Dermis microvascular lymphatic vessel endothelial cell (primary cell): ENCODE data around the gene NCOA7. TPM values are rescaled to one million over a fixed set of nuclear protein-coding genes. Genes with fewer than 3 reads are reported as not detected.
"Not testable (repeated sequence)": the region's sequence is repeated elsewhere in the genome, so short reads cannot be mapped to it uniquely, and the experiment has no call there.

Experiments
- DNase-seq, 2 donors: peaks; one replicate each; pipeline versions ENCODE4 v3.0.0 to v3.0.0-alpha.2; 2010; ENCODE audit warnings: low read depth in 2 of 2
- total RNA-seq: library from RNA; depleted of rRNA; stranded (reverse); fragments of >200 nt; gene quantifications from 2 replicates; pipeline ENCODE4 v1.2.1, GENCODE V29; 2014

NCOA7 gene
- total RNA-seq, 1 donor from 2014 or later: 29.8 TPM

DNA sequence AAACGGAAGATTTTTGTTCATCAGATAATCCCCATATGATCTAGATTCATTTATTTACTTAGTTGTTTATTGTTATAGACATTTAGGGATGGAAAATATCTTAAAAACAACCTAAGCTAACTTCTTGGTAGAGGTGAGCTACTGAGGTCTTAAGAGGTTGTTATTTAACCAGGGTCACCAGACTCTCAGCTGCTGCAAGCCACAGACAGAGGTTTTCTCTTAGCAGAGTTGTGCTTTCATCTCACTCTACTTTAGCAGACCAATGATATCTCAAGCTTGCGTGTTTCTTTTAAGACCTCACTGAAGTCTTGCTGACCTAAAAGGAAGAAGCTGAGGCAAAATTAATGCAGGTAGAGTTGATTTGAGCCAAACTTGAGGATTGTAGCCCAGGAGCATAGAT, 43.6 kb downstream of the NCOA7 start:
- DNase-seq: no peak

- DNase-seq: peak in 1 of 2 donors; percentile 63
Measured at GRCh38 chr6:125835221-125835744, 44.5 kb downstream of the NCOA7 start.

GRCh38 chr6:125836466-125836865, 45.7 kb downstream of the NCOA7 start:
- no peak for DNase-seq

DNA sequence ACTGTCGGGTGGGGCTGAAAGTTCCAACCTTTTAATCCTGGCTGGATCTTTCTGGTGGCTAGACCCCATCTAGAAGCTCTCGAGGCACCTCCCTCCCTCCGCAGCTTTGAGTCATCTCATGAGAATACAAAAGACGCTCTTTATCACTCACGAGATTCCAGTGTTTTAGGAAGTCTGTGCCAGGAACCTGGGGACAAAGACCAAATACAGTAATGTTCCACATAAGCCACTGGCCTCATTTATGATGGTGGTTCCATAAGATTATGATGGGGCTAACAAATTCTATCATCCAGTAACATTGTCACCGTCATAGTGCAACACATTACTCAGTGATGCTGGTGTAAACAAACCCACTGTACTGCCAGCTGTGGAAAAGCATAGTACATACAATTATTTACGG, 48.7 kb downstream of the NCOA7 start:
- peak in 1 of 2 donors; percentile 68 for DNase-seq

GRCh38 chr6:125839879-125840278, 49.1 kb downstream of the NCOA7 start:
- peak in 1 of 2 donors; percentile 55 for DNase-seq

DNA sequence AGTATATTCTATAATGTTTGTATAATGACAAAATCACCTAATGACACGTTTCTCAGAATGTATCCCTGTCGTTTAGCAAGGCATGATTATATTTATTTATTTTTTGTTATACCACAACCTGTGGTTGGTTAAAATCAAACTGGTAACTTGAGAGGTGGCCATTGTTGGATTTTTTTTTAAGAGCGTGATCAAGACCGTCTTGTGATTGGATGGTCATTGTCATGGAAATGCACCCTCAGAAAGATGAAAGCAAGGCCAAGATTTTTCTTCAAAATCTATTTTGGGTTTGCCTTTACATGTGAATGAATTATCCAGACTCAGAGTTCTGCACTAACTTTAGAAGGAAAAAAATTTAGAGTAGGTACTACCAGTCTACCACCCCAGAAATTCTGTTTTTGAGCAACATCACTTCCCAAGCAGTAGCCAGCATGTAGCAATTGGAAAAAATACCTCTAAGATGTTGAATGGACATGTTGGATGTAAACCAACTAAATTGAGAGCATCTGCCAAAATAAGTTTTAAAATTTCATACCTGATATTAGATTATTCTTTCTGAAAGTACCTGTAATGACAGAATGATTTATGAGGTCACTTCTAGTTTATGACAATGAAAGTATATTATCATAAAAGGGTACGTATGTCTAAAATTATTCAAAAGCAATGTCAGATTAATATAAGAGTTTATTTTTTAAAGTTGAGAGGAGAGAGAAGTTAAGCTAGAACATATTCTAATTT, 50.8 kb downstream of the NCOA7 start:
- no peak for DNase-seq

- DNase-seq: no peak
Measured at GRCh38 chr6:125842091-125842626, 51.4 kb downstream of the NCOA7 start.

DNA sequence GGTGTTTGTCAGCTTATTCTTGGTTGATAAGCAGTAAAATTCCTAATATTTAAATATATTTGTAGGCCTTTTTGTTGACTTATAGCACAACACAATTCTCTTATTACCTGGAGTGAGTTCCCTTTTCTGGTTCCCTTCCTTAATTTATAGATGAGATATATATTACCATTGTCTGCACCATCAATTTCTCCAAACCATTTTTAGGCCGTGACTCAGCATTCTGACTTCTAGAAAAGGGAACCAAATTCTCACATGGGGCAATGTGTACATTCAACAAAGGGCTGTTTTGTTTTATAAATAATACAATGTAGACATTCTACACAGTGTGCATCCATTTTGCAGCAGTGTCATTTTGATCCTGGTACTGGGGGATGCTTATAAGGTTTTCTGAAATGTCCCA, 52.8 kb downstream of the NCOA7 start:
- no peak for DNase-seq

GRCh38 chr6:125844989-125845388, 54.2 kb downstream of the NCOA7 start:
- DNase-seq: peak in 1 of 2 donors; percentile 51

DNA sequence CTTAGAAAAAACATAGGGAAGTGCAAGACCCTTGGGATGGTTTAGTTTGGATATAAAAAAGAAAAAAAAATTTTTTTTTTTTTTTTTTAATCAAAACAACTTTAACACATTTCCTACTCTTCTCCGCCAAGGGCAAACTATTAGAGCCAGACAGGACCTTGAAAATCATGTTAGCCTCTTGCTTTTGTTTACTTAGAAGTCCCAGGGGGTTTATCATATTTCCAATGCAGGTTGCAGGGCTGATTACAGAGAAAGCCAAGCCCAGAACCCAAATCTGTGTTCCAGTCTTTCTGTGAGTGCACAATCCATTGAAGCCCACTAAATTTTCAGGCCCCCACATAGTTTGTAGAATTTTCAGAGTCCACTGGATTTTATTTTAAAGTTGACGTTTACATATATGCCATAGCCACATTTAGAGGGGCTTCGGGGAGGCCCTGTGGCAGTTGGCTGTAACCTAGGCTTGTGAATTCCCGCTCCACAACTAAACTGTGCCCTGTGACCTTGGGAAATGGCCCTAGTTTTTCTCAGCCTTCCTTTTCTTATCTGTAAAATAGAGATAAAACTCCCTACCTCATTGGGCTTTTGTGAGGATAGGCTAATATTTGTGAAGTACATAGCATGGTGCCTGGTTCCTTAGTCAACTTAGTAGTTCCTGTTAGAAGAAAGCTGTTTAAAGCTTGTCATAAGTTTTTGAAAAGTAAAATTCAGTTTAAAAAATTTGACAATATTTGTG, 55.7 kb downstream of the NCOA7 start:
- no peak for DNase-seq

GRCh38 chr6:125848286-125848685, 57.5 kb downstream of the NCOA7 start:
- not testable (repeated sequence) for DNase-seq

DNA sequence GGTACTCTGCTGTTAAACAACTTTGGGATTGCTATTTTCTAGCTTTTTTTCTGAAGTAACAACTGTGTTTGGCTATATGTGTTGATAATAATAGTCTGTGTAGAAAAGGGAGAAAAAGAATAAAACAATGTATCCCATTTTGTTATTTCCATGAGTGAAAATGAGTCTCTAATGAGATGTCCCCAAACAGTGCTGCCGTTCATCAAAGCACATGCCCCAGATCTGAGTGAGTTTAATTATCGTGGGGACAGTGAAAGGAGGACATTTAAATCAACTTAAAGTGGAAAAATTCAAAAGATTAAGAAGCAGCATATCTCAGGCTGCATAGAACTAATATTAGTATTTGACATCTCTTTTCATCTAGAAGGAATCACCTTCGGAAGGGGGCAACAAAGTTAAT, 59.6 kb downstream of the NCOA7 start:
- no peak for DNase-seq

DNA sequence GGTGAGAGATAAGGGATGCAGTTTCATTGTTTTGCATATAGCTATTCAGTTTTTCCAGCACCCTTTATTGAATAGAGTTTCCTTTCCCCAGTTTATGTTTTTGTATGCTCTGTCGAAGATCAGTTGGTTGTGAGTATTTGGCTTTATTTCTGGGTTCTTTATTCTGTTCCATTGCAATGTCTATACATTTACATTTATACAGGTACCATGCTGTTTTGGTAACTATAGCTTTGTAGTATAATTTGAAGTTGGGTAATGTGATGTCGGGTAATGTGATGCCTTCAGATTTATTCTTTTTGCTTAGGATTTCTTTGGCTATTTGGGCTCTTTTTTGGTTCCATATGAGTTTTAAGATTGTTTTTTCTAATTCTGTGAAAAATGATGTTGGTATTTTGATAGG, 61.8 kb downstream of the NCOA7 start:
- no peak for DNase-seq

DNA sequence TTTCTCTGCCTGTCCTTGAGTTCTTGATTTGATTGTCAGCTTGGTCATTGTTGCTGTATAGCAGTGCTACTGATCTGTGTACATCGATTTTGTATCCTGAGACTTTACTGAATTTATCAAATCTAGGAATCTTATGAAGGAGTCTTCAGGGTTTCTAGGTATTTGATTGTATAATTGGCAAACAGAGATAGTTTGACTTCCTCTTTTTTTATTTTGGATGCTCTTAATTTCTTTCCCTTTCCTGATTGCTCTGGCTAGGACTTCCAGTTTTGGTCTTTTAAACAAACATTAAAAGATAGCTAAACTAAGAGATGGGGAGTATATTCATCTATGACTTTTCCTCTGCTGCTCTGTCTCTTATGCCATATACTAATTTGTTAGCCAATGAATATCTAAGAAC, 62.4 kb downstream of the NCOA7 start:
- no peak for DNase-seq

DNA sequence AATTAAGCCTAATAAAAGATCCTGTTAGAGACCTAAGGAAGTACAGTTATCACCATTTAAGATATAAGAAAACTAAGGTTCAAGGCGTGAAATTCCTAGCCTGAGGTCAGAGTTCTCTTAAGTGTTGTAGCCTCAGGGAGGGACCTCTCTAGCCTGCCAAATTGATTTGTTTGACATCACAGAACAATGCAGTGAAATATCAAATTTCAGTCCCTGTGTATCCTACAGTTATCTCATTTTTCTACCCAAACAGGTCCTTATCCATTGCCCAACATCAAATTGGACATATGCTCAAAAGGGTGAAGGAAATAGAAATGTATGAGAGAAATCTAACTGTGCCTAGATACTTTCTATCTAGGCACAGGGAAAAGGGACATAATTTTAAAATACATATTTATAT, 63.0 kb downstream of the NCOA7 start:
- DNase-seq: no peak

GRCh38 chr6:125854355-125854754, 63.6 kb downstream of the NCOA7 start:
- no peak for DNase-seq

GRCh38 chr6:125855783-125856182, 65.0 kb downstream of the NCOA7 start:
- no peak for DNase-seq

DNA sequence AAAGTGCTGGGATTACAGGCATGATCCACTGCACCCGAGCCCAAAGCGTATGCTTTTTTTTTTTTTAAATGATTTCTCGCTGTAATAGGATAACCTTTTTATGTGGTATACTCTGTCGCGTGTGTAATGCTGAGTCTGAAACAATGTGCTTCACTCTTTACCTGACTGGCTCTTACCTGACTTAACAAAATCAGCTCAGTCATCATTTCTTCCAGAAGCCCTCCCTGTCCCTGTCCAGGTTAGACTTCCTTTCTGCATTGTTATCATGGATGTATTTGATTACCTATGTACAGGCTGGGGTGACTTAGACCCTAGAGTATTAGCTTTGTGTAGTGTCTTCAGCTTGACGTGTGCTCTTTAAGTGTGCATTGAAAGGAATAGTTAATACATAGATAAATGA, 67.1 kb downstream of the NCOA7 start:
- no peak for DNase-seq

DNA sequence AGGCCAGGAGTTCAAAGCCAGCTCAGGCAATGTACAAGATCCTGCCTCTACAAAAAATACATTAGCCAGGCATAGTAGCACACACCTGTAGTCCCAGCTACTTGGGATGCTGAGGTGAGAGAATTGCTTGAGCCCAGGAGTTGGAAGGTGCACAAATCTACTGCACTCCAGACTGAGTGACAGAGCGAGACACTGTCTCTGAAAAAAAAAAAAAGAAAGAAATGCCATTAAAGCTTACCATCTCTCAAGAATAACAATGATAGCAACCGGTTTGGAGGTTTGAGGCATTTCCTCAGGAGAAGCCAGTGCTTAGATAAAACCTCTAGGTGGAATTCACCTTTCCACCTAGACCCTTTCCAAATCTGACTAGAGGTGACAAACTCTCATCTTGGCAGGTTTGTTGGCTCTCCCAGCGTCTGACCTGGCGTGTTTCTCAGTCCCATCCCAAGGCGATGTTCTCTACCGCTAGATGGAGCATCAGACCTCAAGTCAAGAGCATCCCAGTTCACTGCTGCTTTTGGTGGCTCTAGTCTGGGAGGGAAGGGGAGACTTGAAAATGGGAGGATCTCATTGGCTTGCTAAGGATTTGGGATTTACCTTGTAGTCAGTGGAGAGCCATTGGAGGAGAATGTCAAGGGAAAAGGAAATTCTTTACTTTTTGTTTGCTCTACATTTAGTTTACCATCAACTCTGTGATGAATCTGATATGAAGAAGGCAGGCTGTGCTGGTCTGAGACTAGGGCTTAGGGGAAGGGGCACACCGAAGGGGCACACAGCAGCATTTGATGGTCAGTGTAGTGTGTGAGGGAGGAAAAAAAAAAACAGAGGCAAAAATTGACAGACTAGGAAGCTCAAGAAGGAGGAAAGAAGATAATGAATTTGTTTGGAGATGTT, 67.9 kb downstream of the NCOA7 start:
- DNase-seq: peak; percentile 12 to 73

- DNase-seq: no peak
Measured at GRCh38 chr6:125859727-125860126, 69.0 kb downstream of the NCOA7 start.

GRCh38 chr6:125863023-125863422, 72.3 kb downstream of the NCOA7 start:
- DNase-seq: no peak

DNA sequence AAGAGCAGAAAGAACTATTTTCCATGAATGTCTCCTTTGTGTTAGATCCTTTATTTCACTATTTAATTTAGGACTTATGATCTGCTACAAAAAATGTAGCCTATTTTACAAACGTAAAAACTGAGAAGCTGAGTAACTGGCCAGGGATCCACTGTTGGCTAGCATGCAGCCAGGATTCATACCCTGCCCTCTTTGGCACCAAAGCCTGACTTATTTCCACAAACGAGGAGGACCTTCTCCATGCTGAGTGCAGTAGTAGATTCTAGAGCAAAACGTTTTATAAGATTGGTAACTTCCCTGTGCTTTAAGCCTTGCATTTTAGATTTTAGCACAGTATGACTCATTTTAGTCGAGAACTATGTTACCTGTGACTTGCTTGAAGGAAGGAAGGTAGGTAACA, 74.3 kb downstream of the NCOA7 start:
- DNase-seq: no peak
